B cell (primary cell): Measurements from ENCODE around the gene FAM81A. TPM values are rescaled to one million over a fixed set of nuclear protein-coding genes. Genes with fewer than 3 reads are reported as not detected.

Experiments
- ATAC-seq: fragments of 200-7000 bp; cut with Tn5 transposase; one replicate; pipeline ENCODE4 v1.10.0; 2021; ENCODE audit warnings: low read depth, mild to moderate bottlenecking, moderate number of reproducible peaks, moderate library complexity
- CTCF ChIA-PET: fragments of 350-600 bp; sonication (Branson Sonifier 250); formaldehyde crosslinking; loops from one replicate; lab custom pipeline; 2021; ENCODE audit warnings: antibody characterized with exemption, inconsistent platforms; lab: Charles Lee
- POLR2A ChIA-PET: fragments of 350-600 bp; sonication (Branson Sonifier 250); formaldehyde crosslinking; loops from one replicate; lab custom pipeline; 2021; ENCODE audit warnings: antibody characterized with exemption; lab: Charles Lee
- DNase-seq: peaks from one replicate; pipeline ENCODE4 v3.0.0; 2013
- H2AFZ ChIP-seq: 2 replicates; pipeline ENCODE4 v1.6.1; 2012; ENCODE audit warnings: mild to moderate bottlenecking, low read depth, low read length; ENCODE audit not compliant: insufficient read depth, poor library complexity, severe bottlenecking
- H3K27ac ChIP-seq, 2 donors: 1 replicate in 1 of 2; 2 replicates in 1 of 2; pipeline ENCODE4 v1.5.1; 2012 to 2013; ENCODE audit warnings: low read length in 2 of 2, mild to moderate bottlenecking in 2 of 2, moderate library complexity in 1 of 2
- H3K27me3 ChIP-seq, 4 experiments: fragments of 200-600 bp in 1 of 4; sonication (generic) in 1 of 4; replicated peaks in 1 of 4; 1 replicate in 2 of 4; 2 replicates in 2 of 4; pipeline versions ENCODE4 v1.6.1 to v1.7.0; 2013 to 2016; ENCODE audit warnings: low read length in 3 of 4, mild to moderate bottlenecking in 2 of 4, mixed read lengths in 1 of 4, moderate library complexity in 1 of 4; ENCODE audit not compliant: insufficient read depth in 4 of 4, control insufficient read depth in 3 of 4; ENCODE audit errors: control extremely low read depth in 1 of 4
- H3K36me3 ChIP-seq, 2 experiments: replicated peaks in 1 of 2; 1 replicate in 1 of 2; 2 replicates in 1 of 2; pipeline versions ENCODE4 v1.6.1 to v1.7.1; 2013; ENCODE audit warnings: low read length in 1 of 2; ENCODE audit not compliant: insufficient read depth in 2 of 2, control insufficient read depth in 1 of 2; ENCODE audit errors: control extremely low read depth in 1 of 2, extremely low read depth in 1 of 2
- H3K4me1 ChIP-seq, 2 donors: fragments of 200-600 bp in 1 of 2; sonication (generic) in 1 of 2; 1 replicate in 1 of 2; 2 replicates in 1 of 2; pipeline versions ENCODE4 v1.5.1 to v1.6.1; 2013 to 2017; ENCODE audit warnings: low read length in 2 of 2; ENCODE audit not compliant: control insufficient read depth in 2 of 2, insufficient read depth in 2 of 2
- H3K4me2 ChIP-seq: replicated peaks from 2 replicates; pipeline ENCODE3; 2012; ENCODE audit warnings: mild to moderate bottlenecking, low read depth, low read length; ENCODE audit not compliant: poor library complexity, severe bottlenecking
- H3K4me3 ChIP-seq, 5 experiments: fragments of 200-600 bp in 1 of 5; sonication (generic) in 1 of 5; 1 replicate in 3 of 5; 2 replicates in 2 of 5; pipeline versions ENCODE4 v1.5.1 to v1.7.0; 2011 to 2016; ENCODE audit warnings: low read length in 4 of 5, mild to moderate bottlenecking in 4 of 5, low read depth in 2 of 5, control low read depth in 1 of 5, moderate library complexity in 1 of 5; ENCODE audit not compliant: insufficient read depth in 1 of 5; ENCODE audit errors: control extremely low read depth in 1 of 5, extremely low read depth in 1 of 5
- H3K79me2 ChIP-seq: fragments of 200-600 bp; sonication (generic); one replicate; pipeline ENCODE4 v1.6.0; 2016; ENCODE audit warnings: low read length; ENCODE audit not compliant: control insufficient read depth, insufficient read depth
- H3K9ac ChIP-seq: fragments of 200-600 bp; sonication (generic); 2 replicates; pipeline ENCODE4 v1.6.1; 2017; ENCODE audit warnings: mild to moderate bottlenecking, low read length, moderate library complexity
- H3K9me3 ChIP-seq, 3 donors: one replicate each; pipeline versions ENCODE4 v1.6.1 to v1.7.1; 2013; ENCODE audit warnings: low read length in 2 of 3; ENCODE audit not compliant: control insufficient read depth in 2 of 3, insufficient read depth in 1 of 3; ENCODE audit errors: control extremely low read depth in 1 of 3
- H4K20me1 ChIP-seq: 2 replicates; pipeline ENCODE4 v1.6.0; 2012; ENCODE audit warnings: mild to moderate bottlenecking, low read length; ENCODE audit not compliant: insufficient read depth, control insufficient read depth, poor library complexity, severe bottlenecking
- H3K27ac Mint-ChIP-seq: one replicate; pipeline ENCODE4 v1.8.0; 2021; ENCODE audit warnings: mixed read lengths
- H3K27me3 Mint-ChIP-seq: one replicate; pipeline ENCODE4 v1.8.0; 2021; ENCODE audit warnings: mixed read lengths
- H3K4me1 Mint-ChIP-seq: one replicate; pipeline ENCODE4 v1.8.0; 2021; ENCODE audit warnings: mixed read lengths
- H3K4me3 Mint-ChIP-seq: one replicate; pipeline ENCODE4 v1.8.0; 2021; ENCODE audit warnings: mixed read lengths
- H3K9me3 Mint-ChIP-seq: one replicate; pipeline ENCODE4 v1.8.0; 2022; ENCODE audit warnings: mixed read lengths; ENCODE audit not compliant: insufficient read depth
- CTCF ChIP-seq: fragments of 200-600 bp; IDR thresholded peaks from one replicate; pipeline ENCODE4 v1.8.0; 2022; ENCODE audit warnings: antibody characterized with exemption, mild to moderate bottlenecking
- EZH2 ChIP-seq: IDR thresholded peaks from 2 replicates; pipeline ENCODE4 v1.6.1; 2012; ENCODE audit warnings: borderline replicate concordance, low read depth, mild to moderate bottlenecking, moderate library complexity, low read length; ENCODE audit not compliant: insufficient read depth, poor library complexity, severe bottlenecking
- WGBS: methylation state at CpG from one replicate; pipeline ENCODE4 v1.1.5; 2013; ENCODE audit warnings: missing lambda C conversion rate; ENCODE audit not compliant: insufficient coverage; 5-methylcytosine and 5-hydroxymethylcytosine counted together
- intact Hi-C: fragments of 100-400 bp; cut with micrococcal nuclease; formaldehyde crosslinking; loops from one replicate; pipeline ENCODE4 v1.10.0; 2022
- polyA plus RNA-seq: library from polyadenylated mRNA; depleted of rRNA; stranded (reverse); fragments of >200 nt; gene quantifications from 2 replicates; pipeline ENCODE4 v1.2.3, GENCODE V29; 2012
- total RNA-seq, 2 donors: library from RNA; stranded (reverse); fragments of 120-200 nt in 1 of 2; gene quantifications; 1 replicate in 1 of 2; 2 replicates in 1 of 2; pipeline versions ENCODE4 v1.2.3 to v1.2.4, GENCODE V29; 2013 to 2022

Gene FAM81A
- total and polyA plus RNA-seq, 2 donors (not counting 1 experiment from before 2014, with no cell fraction given) = 2.0 to 3.9 TPM

GRCh38 chr15:59432389-59432788 lies 5.6 kb upstream of the FAM81A start:
- Histone ChIP-seq H3K36me3 (no peaks in the 10 kb centered on the region), H3K27ac (no peak overlapping the region), H3K9me3 (peaks cover 2 to 10% (median 5%) of the 10 kb centered on the region in 3 donors), H3K27me3 (peaks cover 0 to 4% (median 0%) of the 10 kb centered on the region in 4 experiments), H3K4me3 (no peak overlapping the region), H3K9ac (no peak overlapping the region), H2AFZ (no peak overlapping the region), H3K4me1 (peaks cover 11 to 15% of the 10 kb centered on the region in 2 donors), H3K4me2 (no peak overlapping the region), H4K20me1 (no peaks in the 10 kb centered on the region), H3K79me2 (peaks cover 4% of the 10 kb centered on the region)
- Mint-ChIP-seq H3K4me3 (no peak overlapping the region), H3K27me3 (peaks cover 5% of the 10 kb centered on the region), H3K27ac (no peak overlapping the region), H3K9me3 (no peaks in the 10 kb centered on the region), H3K4me1 (peaks cover 16% of the 10 kb centered on the region)
- DNase-seq = no peak
- ATAC-seq = no peak
- ChIA-PET CTCF (no interaction called here), POLR2A (interaction anchor here (0.7 kb wide), 1 partner anchor 128 kb away, joined by 8 read pairs; no protein-coding TSS in a partner anchor)
- intact Hi-C loops = no loop called here
- TF ChIP-seq EZH2 (no peak), CTCF (no peak)
- 86% methylated on average over 1 of the region's 1 CpG for WGBS

- POLR2A ChIA-PET = no interaction called here
- 95% methylated on average over 4 of the region's 4 CpGs for WGBS
- H3K4me1 ChIP-seq = peaks cover 20 to 24% of the 10 kb centered on the region in 2 donors
Measured at GRCh38 chr15:59434481-59434880, 3.5 kb upstream of the FAM81A start.

More at GRCh38 chr15:59434481-59434880, 3.5 kb upstream of the FAM81A start:
- CTCF ChIA-PET = no interaction called here
- Histone ChIP-seq H3K4me2 (no peak overlapping the region), H3K27me3 (peaks cover 0 to 4% (median 0%) of the 10 kb centered on the region in 4 experiments), H3K9me3 (peaks cover 0 to 5% (median 0%) of the 10 kb centered on the region in 3 donors), H3K79me2 (peaks cover 4% of the 10 kb centered on the region), H3K9ac (no peak overlapping the region), H3K36me3 (no peaks in the 10 kb centered on the region), H2AFZ (no peak overlapping the region), H3K4me3 (no peak overlapping the region), H4K20me1 (no peaks in the 10 kb centered on the region), H3K27ac (no peak overlapping the region)
- intact Hi-C loops = no loop called here
- H3K9me3 Mint-ChIP-seq = no peaks in the 10 kb centered on the region
- no peak overlapping the region for H3K4me3 Mint-ChIP-seq
- ATAC-seq (no peak), DNase-seq (no peak)
- H3K27ac Mint-ChIP-seq = no peak overlapping the region
- H3K4me1 Mint-ChIP-seq = peaks cover 28% of the 10 kb centered on the region
- TF ChIP-seq EZH2 (no peak), CTCF (no peak)
- peaks cover 5% of the 10 kb centered on the region for H3K27me3 Mint-ChIP-seq
